Glomerular endothelial cell (primary cell): Measurements from ENCODE around the gene AP5S1. TPM values are rescaled to one million over a fixed set of nuclear protein-coding genes. Genes with fewer than 3 reads are reported as not detected.

Experiments used
- DNase-seq: peaks from one replicate; pipeline ENCODE4 v3.0.0-alpha.2; 2011; ENCODE audit warnings: low read depth, low spot score; ENCODE audit errors: extremely low read depth
- total RNA-seq: library from RNA; depleted of rRNA; stranded (reverse); fragments of >200 nt; gene quantifications from 2 replicates; pipeline ENCODE4 v1.2.3, GENCODE V29; 2015

Gene AP5S1, protein sequence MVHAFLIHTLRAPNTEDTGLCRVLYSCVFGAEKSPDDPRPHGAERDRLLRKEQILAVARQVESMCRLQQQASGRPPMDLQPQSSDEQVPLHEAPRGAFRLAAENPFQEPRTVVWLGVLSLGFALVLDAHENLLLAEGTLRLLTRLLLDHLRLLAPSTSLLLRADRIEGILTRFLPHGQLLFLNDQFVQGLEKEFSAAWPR
- 16.5 and 17.6 TPM in 2 replicates for total RNA-seq

DNA sequence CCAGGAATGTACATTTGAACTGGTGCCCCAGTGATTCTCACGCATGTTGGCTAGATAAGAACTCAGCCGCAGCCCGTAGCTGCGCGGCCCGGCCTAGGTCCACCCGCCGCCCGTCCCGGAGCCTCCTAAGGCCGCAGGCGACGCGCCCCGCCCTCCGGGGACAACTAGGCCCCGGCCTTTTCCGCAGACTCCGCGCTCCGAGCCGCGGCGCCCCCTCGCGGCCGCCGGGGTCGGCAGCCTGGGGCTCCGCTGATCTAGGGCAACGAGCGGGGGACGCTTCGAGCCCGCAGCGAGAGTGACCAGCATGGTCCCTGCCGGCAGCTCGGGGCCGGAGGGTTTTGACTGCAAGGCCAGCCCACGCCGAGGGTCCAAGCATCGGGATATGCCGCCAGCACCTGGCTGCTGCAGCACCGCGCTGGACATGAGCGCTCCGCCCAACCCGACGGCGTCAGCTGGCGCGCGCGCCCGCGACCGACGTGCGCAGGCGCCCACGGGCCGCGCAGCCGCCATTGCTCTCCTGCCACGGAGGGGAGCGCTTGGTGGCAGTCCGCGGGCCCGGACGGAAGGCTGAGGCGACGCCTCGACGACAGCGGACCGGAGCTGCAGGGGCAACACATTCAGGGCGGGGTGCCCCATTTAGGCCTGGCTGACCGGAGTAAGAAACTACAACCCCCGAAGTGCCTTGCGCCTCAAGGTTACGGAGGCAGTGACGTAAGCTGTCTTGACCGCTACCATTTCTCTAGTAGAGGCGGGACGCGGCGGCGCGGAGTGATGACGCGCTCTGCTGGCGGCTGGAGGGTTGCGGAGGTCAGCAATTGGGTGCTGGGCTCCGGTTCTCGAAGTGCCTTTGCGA is at the start of gene AP5S1:
Gene AP5S1 (plus strand): TSS at position 500 of the 853 bp plus-strand sequence. CDS start 1,571 bp downstream, outside the sequence.
- no peak for DNase-seq

DNA sequence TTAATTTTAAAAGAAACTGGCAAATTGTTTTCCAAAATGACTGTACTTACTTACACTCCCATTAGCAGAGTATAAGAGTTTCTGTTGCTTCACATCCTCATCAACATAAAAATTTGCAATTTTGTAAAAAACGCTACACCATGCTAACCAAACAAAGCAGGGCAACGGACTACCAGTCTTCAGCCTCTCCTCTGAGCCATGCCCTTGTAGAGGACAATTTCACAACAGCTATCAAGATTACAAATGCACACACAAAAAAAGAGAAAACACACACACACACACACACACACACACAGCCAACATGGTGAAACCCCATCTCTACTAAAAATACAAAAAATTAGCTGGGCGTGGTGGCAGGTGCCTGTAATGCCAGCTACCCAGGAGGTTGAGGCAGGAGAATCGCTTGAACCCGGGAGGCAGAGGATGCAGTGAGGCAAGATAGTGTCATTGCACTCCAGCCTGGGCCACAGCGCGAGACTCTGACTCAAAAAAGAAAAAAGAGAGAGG is 48.7 kb upstream of the AP5S1 start:
- no peak for DNase-seq

DNA sequence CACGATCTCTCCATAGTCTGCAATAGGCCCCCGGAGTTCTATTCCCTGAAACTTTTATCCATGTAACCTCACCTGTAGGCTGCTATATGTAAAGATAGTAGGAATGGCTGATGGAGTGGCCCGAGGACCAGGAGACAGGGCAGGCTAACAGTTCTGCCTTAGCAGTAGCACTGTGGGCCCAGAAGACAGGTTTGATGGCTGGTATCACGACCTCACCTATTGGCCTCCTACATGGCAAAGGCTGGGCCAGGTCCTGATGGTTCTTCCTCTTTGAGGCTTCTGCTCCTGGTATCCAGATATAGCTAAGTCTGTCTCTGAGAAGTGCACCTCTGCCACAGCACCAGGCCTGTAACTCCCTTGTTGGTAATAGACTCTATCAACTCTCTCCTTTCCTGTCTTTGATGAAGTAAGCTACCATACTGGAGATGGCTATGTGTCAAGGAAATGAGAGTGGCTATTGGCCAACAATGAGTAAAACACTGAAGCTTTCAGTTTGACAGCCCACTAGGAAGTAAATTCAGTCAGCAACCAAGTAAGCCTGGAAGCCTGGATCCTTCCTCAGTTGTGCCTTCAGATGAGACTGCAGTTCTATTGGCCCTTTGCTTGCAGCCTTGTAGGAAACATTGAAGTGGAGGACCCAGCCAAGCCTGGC is 44.8 kb upstream of the AP5S1 start:
- DNase-seq, result no peak

DNA sequence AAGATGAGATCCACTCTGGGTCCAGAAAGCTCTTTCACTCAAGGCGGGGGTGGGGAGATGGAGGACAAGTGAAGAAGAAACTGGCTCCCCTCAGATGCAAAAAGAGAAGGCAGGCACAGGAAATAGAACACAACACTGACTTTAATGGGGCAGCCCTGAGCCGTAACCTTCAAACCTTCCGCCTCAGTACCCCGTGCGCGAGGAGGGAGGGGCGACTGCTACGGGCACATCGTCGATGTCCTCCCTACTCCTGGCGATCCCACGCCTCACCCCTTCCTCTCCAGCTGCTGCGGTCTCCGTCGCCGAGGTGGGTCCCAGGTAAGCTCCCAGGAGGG is 43.0 kb upstream of the AP5S1 start:
- DNase-seq, result no peak

DNA sequence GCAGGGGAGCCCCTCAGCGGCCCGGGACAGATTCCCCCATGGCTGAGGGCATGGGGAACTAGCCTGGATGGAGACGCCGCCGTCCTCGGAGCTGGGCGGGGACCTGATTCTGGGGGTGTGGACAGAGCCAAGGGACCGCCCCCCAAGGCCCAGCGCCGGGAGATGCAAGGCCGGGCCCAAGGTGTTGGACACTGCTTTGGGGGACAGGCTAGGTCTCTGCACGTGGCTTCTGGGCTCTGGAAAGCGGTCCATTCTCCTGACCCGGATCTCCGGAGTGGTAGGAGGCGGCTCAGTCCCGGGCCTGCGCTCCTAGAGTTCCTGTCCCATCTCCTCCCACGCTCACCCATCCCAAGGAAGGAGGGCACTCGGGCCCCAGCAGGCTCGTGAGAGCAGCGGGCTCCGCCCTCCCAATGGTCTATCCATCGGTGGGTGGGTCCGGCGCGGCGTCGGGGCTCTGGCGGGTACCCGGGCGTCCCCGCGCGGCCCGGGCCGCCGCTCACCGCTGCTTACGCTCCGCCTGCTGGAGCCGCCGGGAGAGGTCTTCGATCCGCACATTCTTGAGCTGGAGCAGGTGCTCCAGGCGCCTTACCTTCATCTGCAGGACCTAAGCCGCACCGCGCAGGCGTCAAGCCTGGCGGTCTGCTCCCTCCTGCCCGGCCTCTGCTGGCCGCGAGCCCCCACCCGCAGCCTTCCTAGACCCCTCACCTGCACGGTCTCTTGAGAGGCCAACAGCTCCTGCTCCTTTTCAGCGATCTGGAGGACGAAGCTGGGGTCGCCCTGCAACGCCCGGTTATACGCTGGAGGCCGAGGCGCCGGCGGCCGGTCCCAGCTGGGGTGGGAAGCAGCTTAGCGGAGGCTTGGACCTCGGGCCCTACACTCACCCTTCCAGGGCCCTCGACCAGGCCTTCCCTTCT is 42.4 kb upstream of the AP5S1 start:
- DNase-seq, result no peak

DNA sequence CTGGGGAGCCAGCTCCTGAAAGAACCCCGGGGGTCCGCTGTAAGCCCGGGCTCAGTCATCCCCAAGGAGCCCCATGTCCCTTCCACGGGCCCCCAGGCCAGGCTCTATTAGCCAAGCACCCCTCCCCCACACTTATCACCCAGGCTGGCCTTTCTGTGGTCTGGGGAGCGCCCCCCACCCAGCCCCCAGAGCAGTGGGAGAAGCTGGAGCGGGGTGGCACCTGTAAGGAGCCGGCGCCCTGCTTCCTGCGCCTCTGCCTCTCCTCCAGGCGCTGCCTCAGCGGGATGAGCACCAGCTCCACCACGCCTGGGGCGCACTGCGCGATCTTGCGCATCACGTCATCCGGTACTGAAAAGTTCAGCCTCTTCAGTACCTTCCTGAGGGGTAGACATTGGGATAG is 41.4 kb upstream of the AP5S1 start:
- DNase-seq, result no peak

DNA sequence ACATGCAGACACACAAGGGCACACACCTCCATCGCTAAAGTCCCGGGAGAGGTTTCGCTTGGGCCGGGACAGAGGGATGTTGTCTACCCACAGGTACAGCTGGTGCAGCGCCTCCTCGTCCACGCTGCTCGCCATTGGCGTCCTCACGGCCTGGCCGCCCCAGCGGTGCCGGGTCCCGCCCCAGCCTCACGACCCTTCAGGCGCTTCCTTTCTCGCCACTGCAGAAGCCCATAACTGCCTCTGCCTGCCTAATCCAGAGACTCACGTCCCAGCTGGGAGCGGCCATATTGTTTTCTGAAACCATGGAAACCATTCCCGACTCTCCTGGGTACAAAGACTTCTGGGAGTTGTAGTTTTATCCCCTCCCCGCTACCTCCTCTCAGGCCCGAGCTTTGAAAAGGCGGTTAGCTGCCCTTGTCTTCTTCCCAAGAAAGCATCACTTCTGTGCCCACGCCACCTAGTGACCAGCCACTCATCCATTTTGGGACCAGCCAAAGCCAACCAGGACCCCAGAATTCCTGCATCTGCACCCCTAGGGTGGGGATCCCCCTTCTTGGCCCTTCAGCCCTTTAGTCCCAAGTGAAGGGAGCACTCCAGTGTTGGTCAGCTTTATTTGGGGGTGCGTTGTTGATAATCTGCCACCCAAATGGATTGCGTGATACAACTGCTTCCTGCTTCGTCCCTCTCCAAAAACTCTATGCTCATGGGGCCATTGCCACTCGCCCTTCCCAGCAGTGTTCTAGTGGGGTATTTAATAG is 39.0 kb upstream of the AP5S1 start, which contains the start of gene SPEF1:
Gene SPEF1 (minus strand): TSS at position 296 of the 758 bp plus-strand sequence. CDS start 161 bp downstream, at position 135.
- DNase-seq, result peak; percentile 66

DNA sequence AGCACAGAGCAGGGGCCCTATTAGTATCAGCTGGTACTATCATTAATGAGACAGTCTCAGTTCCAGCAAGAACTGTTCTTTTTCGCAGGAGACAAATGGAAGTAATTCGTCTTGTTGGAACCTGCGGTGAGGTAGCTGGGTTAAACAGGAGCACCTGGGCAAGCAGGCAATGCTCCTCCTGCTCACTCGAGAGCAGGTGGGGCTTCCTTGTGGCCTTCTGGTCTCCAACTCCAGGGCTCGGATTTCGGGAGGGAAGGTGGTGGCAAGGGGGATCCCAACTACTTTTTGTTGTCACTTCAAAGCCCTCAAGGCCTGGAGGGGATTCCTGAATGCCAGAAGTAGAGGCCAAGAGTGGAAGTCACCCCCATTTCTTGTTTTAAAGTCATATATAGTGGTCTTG is 37.8 kb upstream of the AP5S1 start:
- DNase-seq, result no peak

DNA sequence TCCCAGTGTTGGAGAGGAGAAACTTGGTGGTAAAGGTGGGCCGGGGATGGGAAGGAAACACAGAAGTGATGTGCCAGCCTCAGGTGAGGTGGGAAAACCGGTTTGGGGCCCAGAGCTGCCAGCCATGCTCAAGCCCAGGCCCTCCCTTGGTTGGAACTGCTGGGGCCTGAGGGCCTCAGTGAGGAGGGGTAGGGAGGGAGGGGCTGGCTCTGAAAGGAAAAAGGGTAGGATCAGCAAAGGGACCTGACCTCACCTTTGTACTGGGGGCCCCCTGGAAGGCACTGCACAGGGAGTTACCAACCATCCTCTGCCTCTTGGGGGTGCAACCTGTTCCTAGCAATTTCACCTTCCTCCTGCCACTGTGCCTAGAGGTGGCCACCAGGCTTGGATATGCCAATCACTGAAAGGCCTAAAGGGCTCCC is 37.3 kb upstream of the AP5S1 start:
- DNase-seq, result no peak

DNA sequence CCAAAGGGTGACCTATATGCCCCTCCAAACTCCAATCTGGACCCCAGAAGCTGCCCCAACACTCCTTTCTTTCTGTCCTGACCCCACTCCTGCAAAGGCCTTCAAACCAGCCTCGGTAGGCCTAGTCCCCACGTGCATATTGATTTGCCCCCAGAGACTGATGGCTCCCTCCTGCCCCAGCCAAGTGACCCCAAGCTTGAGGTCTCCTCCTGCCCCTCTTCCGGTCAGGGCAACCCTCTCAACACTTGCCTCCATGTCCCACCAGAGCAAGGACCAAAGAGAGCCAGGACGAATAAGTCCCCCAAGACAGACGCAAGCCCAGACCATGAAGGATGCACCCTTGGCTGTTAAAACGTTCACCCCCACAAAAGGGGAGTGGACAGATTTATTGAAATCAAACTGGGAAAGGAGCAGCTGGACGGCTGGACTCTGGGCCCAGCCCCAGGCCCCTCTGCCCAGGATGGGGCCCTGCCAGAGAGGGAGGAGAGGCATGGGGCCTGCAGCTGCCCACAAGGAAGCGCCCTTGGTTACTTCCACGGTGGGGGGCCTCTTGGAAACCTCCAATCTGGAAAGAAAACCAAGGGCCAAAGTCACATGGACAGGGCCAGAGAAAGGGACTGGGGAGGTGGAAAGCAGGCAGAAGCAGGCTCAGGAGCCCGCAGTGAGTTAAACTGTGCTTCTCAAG is 36.7 kb upstream of the AP5S1 start:
- no peak for DNase-seq

DNA sequence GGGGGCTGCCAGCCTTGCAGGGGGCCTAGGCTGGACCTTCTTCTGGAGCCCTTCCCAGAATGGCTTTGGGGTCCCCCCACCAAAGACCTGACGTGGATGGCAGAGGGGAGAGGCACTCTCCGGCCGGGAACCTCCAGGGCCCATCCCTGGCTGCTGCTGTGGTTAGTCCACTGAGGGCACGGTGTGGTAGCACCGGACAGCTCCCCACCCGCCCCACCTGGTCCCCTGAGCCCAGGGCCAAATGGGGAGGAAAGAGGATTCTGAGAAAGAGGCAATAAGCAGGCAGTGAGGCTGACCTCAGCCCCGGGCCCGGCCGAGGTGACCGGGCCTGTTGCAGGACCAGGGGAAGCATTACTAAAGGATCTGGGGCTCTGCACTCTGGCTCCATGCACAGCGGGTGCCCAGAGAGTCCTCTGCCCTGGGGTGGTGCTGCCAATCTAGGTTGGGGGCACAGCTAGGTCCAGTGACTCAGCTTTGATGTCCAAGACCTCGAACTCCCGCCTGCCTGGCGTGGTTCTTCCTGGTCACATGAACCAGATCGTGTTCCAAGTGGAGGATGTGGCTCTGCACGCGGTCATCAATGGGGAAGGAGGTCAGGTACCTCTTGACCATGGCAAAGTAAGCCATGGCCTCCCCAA is 36.0 kb upstream of the AP5S1 start:
- no peak for DNase-seq

DNA sequence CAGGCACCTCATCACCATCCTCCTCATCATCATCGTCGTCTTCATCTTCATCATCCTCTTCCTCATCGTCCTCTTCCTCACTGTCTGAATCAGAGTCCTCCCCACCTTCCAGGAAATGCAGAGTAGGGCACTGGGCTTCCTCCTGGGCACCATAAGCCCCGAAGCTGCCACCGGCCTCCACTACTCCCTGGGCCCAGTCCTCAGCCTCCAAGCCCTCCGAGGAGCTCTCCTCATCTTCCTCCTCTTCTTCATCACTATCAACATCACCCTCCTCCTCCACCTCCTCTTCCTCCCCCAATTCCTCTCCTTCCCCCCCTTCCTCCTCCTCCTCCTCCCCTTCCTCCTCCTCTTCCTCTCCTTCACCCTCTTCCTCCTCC is 35.5 kb upstream of the AP5S1 start:
- DNase-seq, result no peak

DNA sequence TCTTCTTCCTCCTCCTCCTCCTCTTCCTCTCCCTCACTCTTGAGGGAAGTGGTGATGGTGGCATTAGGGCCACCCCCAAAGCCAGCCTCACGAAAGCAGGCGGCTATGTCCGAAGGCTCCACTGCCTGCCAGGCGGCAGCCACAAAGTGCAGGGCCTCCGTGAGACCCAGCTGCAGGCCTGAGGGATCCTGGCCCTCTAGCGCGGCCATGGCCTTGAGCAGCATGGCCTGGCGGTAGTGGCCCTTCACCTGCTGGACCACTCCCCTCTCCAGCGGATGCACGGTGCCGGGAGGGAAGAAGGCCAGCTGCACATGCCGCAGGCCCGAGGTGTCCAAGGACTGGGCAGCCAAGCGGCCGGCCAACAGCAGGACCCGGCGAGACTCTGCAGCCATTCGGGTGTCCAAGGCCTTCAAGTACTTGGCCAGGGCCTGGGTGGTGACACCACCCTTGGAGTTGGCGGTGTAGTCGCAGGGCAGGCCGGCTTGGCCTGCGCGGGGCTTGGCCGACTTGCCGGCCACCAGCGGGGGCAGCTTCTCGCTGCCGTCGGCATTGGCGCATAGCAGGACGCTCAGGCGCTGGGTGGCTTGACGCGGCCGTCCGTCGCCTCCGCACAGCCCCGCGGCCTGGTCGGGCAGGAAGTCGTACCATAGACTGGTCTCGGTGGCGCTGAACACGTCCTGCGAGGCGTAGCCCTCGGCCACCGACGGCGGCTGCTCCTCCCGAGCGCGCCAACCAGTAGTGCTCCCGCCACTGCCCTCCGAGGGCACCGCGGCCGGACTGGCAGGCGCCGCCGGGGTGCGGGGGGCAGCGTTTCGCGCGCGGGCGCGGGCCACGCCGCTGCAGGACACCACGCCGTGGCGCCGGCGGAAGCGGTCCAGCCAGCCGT is 34.9 kb upstream of the AP5S1 start:
- no peak for DNase-seq

DNA sequence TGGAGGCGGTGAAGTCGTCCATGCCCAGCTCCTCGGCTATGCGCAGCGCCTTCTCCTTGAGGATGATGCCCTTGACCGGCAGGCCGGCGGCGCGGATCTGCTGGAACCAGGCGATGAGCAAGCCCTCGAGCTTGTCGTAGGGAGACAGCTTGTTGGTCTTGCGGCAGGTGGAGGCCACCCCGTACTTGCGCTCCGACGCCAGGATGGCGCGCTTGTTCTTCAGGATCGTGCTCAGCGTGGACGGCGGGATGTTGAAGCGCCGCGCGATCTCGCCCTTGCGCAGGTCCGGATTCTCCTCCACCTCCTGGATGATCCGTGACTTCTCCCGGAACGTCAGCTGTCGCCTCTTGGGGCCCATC is 34.2 kb upstream of the AP5S1 start:
- DNase-seq, result no peak

DNA sequence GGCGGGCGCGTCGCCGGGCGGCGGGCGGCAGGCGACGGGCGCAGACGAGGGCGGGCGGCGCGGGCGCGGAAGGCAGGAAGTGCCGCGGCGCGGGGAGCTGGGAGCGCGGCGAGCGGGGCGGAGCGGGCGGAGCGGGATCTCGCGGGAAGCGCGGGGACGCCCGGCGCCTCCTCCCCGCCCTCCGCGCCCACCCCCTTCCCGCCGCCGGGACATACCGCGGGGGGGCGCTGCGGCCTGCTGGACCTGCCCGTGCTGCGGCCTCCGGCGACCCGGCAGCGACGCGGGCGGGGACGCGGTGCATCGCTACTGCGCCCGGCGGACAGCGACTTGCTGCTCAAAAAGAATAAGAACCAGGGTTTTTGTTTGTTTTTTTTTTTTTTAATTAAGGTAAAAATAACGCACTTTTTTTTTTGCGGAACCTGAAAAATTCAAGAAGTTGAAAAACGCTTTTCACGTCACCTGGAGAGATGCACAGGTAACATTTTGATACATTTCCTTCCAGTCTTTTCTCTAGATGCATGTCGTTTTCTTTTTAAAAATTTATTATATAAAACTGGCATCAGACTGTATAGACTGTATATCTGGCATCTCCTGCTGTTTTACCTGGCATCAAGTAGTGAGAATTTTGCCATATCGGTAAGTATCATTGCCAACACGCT is 33.6 kb upstream of the AP5S1 start, which contains the start of gene CENPB:
Gene CENPB (minus strand): TSS at position 76 of the 659 bp plus-strand sequence. CDS start 257 bp downstream, outside the sequence.
- DNase-seq, result no peak

DNA sequence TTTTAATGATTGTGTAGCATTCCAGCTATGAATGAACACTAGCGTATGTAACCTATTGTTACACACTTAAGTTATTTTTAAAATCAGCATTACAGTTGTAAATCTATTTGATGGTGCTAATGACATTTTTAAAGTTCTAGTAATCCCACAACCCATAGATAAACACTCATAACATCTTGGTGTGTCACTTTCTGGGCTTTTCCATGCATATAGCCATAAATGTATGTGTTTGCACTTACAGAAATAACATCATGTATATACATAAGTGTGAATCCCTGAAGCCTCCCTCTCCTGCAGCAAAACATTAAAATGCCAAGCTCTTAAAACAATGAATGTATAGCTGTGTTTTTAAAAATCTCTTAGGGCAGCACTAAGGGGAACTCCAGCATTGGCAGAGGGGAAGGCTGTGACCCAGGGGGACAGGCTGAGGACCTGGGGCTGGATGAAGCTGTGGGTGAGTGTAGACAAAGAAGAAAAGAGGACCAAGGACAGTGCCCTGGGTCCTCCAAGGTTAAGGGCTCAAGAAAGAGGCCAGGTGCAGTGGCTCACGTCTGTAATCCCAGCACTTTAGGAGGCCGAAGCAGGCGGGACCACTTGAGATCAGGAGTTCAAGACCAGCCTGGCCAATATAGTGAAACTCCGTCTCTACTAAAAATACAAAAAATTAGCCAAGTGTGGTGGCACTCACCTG is 32.9 kb upstream of the AP5S1 start:
- no peak for DNase-seq
